HCEC 1CT (cell line): Measurements from ENCODE around the gene BCL2A1.
A peak's percentile ranks its signal among the peaks of the same experiment; 100 is the strongest.
"Not testable (repeated sequence)": the region's sequence is repeated elsewhere in the genome, so short reads cannot be mapped to it uniquely, and the experiment has no call there.

Experiments
- DNase-seq: peaks from one replicate; pipeline ENCODE4 v3.0.0-alpha.2; 2017

Gene BCL2A1

GRCh38 chr15:79970624-79971434 lies at the start of gene BCL2A1:
BCL2A1 (minus strand) TSS chr15:79971196; CDS start chr15:79971119, 77 bp downstream.
- peak; percentile 90 for DNase-seq

- DNase-seq = no peak
Measured at GRCh38 chr15:80020731-80021130, 49.7 kb upstream of the BCL2A1 start.

DNA sequence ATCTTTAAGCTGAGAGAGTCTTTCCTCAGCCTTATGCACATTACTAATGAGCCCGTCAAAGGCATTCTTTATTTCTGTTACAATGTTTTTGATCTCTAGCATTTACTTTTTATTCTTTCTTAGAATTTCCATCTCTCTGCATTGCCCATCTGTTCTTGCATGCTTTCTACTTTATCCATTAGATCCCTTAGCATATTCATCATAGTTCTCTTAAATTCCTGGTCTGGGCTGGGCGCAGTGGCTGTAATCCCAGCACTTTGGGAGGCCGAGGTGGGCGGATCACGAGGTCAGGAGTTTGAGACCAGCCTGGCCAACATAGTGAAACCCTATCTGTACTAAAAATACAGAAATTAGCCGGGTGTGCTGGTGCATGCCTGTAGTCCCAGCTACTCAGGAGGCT lies 49.2 kb upstream of the BCL2A1 start:
- DNase-seq = not testable (repeated sequence)

GRCh38 chr15:80019168-80019745 lies 48.3 kb upstream of the BCL2A1 start:
- DNase-seq = no peak

- not testable (repeated sequence) for DNase-seq
Measured at GRCh38 chr15:80017139-80017538, 46.1 kb upstream of the BCL2A1 start.

GRCh38 chr15:80016506-80016905 lies 45.5 kb upstream of the BCL2A1 start:
- not testable (repeated sequence) for DNase-seq

DNA sequence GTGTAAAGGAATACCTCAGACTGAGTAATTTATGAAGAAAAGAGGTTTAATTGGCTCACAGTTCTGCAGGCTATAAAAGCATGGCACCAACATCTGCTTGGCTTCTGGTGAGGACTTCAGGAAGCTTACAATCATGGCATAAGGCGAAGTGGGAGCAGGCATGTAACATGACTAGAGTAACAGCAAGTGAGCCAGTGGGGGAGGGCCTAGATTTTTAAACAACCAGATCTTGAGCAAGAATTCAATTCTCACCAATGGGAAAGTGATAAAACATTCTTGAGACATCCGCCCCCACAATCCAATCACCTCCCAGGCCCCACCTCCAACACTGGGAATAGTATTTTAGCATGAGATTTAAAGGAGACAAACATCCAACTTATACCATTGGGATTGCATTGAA lies 44.2 kb upstream of the BCL2A1 start:
- DNase-seq = peak; percentile 26

GRCh38 chr15:80014186-80014585 lies 43.2 kb upstream of the BCL2A1 start:
- DNase-seq = not testable (repeated sequence)

- DNase-seq = no peak
Measured at GRCh38 chr15:80012060-80012726, 41.2 kb upstream of the BCL2A1 start.

GRCh38 chr15:80011596-80011995 lies 40.6 kb upstream of the BCL2A1 start:
- DNase-seq = no peak

- DNase-seq = peak; percentile 98
Measured at GRCh38 chr15:80011041-80011523, 40.1 kb upstream of the BCL2A1 start.

- DNase-seq = peak; percentile 32
Measured at GRCh38 chr15:80010131-80010673, 39.2 kb upstream of the BCL2A1 start.

GRCh38 chr15:80007532-80007931 lies 36.5 kb upstream of the BCL2A1 start:
- no peak for DNase-seq

- DNase-seq = no peak
Measured at GRCh38 chr15:80006946-80007345, 36.0 kb upstream of the BCL2A1 start.

- DNase-seq = no peak
Measured at GRCh38 chr15:80003934-80004472, 33.0 kb upstream of the BCL2A1 start.

GRCh38 chr15:80003171-80003570 lies 32.2 kb upstream of the BCL2A1 start:
- DNase-seq = no peak

DNA sequence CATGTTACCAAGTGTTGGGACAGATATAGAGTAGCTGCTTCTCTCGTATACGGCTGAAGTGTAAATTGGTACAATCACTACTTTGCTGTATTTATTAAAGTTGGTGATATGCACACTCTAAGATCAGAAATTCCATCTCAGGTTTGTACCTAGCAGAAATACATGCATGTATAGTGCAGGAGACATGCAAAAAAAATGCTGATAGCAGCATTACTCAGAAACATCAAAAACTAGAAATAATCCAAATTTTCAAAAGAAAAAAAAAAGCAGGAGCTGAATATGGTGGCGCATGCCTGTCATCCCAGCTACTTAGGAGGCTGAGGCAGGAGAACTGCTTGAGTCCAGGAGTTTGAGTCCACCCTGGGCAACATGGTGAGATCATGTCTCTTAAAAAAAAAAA lies 31.3 kb upstream of the BCL2A1 start:
- DNase-seq = no peak

GRCh38 chr15:79994615-79995014 lies 23.6 kb upstream of the BCL2A1 start:
- peak; percentile 34 for DNase-seq

GRCh38 chr15:79991826-79992225 lies 20.8 kb upstream of the BCL2A1 start:
- DNase-seq = no peak

DNA sequence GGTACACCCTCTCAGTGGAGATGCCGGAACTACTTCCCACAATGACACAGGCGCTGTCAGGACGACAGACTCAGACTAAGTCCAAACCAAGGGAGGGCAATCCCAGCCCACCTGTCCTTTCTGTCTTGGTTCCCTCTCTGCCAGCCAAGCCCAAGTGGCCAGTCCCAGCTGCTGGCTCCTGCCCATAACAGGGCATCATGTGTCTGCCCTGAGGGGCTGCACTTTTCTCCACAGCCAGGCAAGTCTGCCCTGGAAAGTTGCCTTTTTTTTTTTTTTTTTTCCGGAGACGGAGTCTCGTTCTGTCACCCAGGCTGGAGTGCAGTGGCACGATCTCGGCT lies 20.0 kb upstream of the BCL2A1 start:
- no peak for DNase-seq

DNA sequence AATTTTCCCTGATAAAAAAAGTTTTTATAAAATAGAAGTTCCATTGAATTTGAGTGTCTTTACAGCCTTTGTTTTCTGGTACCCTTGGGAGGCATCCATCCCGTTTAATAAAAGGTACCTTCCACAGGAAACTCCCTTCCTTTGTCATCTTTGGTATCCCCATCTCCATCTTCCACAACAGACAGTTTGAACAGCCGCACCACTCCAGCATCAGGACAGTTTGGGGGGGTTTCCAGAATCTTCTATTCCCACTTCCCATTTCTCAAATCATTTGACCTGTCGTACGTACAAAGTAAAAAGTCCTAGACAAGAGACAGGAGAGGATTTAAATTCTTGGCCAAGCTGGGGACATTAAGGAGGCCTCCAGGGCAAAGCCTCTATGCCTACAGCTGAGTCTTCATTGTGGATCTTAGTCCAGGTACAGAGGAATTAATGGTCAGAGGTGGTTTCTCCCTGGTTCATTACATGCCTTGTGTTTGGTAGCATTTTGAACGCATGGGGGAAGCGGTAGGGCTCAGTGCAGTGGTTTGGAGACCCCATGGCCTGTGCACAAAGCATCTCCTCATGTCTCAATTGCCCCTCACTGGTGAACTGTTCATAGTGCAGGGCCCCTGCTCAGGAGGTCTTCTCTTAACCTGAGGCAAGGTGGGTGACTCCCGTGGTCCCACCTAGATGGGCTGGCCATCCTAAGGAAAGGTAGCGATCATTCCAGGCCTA lies 19.4 kb upstream of the BCL2A1 start:
- DNase-seq = no peak

- peak; percentile 36 for DNase-seq
Measured at GRCh38 chr15:79989682-79990081, 18.7 kb upstream of the BCL2A1 start.

DNA sequence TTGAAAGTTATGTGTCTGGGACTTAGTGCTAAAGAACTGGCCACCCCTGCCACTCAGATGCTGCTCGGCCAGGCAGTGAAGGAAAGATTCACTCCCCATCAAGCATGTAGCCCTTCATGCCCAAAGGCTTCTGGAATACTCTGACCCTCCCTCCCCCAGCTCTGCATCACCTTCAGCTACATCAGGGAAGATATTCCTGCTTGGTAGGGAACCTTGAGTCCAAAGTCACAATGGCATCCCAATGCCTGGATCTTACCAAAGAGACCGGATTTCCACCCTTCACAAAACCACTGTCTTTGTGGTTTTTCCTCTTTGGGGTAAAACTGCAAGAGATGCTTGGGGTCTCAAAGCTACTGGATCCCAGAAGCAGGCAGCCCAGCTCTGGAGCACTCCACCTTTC lies 18.2 kb upstream of the BCL2A1 start:
- DNase-seq = no peak
